HG02571 (cell line): Measurements from ENCODE around the gene RETREG1.

Experiments
- ATAC-seq: cut with Tn5 transposase; IDR thresholded peaks from one replicate; pipeline ENCODE4 v1.9.1; 2021; ENCODE audit warnings: mild to moderate bottlenecking, moderate library complexity; ENCODE audit not compliant: unreplicated experiment

RETREG1 gene

DNA sequence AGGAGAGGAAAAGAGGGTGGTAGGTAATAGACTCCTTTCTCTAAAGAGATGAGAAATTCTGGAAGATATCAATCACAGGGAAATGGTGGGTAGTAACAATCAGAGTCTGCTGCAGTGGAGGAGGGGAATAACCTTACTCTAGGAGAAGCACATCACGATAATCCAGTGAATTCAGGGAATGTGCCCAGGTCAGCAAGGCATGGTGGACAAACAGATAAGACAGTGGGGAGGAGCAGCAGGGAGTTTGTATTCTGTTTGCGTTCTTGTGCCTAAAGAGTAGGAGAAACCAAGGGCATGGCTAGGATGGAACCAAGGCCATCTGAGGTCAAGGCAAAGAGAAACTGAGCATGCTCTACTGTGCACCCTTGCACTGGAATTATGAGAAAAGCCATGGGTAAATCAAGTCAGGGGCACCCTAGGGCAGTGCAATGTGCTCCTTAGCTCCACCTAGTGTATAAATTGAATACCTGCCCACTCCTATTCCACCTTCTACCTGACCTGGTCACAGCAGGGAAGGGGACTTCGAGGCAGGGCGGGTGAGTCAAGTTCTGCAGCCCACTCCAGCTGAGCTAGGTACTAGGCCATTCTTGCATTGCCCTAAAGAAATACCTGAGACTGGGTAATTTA, 31.6 kb downstream of the RETREG1 start:
- no peak for ATAC-seq

DNA sequence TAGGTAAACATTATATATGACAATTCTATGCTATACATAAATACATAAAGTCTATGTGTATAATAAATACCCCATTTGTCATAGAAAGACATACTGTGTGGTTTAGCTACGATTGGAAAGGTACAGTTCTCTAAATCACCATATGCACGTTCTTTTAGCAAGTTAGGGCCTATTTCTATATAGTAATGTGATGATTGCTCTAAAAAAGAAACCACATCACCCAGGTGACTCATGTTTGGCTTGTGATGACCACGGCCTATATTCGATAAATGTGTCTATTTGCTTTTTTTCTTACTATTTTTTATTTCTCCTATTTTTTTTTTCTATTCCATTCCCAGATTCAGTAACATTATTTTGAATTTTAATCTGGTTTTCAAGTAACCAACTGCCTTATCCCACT, 34.7 kb downstream of the RETREG1 start:
- no peak for ATAC-seq

DNA sequence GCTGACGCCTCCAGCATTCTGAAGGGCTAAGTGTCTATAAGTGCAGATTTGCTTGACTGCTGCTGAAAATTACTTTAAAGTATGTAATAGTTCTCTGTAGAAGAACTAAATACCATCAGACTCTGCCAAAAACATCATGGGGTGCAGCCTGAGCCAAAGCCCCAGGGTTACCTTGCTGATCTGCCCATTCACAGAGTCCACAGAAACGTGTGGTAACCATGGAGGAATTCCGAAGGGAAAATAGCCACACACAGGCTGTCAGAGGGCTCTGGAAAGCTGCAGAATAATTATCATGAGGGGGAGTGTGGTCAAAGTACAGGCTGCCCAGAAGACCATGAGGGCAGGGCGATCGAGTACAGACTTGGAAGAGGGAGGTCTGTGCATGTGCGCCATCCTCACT, 36.4 kb downstream of the RETREG1 start:
- ATAC-seq = no peak

DNA sequence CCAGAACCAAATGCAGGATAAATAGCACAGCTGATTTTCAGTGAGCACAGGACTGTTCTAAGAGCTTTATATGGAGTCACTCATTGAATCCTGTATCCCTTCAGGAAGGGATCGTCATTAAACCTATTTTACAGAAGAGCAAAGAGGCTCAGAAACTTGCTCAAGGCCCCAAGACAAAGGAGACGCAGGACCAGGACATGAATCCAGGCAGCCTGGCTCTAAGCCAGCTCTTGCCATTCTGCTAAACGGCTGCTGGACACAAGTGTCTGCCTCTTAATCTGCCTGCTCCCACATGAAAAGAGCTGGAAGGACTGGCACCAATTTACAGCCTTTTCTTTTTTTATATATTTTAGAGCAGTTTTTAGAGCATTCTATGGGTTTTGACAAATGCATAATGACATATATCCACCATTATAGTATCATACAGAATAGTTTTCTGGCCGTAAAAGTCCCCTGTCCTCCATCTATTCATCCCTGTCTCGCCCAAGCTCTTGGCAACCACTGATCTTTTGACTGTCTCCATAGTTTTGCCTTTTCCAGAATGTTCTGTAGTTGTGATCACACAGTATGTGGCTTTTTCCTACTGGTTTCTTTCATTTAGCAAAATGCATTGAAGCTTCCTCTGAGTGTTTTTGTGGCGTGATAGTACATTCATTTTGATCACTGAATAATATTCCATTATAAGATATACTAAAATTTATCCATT, 37.5 kb downstream of the RETREG1 start:
- no peak for ATAC-seq

DNA sequence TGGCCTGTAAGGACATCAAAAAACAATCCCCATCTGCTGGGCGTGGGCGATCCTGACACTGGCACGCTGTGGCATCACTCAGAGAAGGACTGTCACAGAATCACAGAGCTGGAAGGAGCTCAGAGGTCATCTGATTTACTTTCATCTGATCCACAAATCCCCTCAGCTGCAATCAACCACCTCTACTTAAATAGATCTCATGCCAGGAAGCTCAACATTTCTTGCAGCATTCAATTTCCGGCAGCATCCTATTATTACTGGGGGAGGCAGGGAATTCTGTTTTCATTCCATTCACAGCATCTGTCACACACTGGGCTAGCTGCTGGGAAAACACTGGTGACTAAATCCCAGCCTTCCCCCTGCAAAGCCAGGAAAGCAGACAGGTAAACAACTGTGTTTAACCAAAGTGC, 38.3 kb downstream of the RETREG1 start:
- no peak for ATAC-seq

- no peak for ATAC-seq
Observed at GRCh38 chr5:16577677-16578076, 39.1 kb downstream of the RETREG1 start.

DNA sequence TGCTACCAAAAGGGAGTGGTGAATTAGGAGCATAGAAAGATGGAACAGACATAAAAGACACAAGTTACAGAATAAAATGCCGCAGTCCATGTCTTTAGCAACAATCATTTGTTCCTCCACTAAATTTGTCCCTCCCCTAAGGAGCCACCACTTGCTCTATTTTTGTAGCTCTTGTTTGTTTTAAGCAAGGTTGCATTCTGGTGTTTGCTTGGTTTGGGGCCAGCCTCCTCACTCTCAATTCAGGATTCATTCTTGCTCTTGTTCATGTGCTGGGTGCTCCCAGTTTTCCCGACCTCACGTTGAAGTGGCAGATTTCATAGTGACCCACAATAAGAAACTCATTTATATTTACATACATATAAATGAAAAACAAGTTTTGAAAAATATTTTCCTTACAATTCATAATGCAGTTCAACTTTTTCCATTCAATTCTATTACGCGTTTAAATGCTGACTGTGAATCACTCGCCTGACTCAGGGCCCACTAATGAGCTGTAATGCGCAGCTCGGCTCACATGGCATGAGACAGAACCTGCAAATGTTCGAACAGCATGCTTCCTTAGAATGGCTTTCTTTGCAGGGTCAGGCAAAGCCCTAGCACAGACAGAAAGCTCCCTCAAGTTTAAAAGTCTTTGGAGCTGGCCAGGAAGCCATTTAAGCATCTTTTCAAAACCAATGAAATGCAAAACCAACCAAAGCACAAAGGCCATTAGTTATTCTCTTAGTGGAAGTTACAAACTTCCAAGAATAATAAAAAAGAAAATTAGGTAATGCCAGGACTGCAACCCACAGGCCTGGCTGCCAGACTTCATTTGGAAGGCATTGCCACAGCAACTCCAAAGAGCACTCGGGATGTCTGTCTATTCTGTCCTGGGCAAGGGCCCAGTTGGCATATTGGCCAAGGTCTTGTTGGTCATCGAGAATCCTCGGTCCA, 41.7 kb downstream of the RETREG1 start:
- ATAC-seq = no peak

DNA sequence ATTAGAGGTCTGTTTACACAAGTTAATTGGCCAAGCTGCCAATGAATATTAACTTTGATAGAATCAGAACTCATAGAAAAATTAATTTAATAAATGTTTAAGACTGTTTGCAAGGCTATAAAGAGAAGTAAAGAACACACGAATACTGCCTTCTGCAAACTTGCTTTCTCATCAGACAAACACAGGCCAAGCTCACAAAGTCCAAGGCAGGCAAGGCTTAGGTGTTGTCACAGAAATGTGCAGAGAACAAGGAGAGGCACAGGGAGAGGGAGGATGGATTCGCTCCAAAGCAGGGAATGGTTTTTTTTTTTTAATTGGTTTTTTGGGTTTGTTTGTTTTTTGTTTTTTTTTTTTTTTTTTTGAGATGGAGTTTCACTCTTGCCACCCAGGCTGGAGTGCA, 43.4 kb downstream of the RETREG1 start:
- ATAC-seq = no peak

DNA sequence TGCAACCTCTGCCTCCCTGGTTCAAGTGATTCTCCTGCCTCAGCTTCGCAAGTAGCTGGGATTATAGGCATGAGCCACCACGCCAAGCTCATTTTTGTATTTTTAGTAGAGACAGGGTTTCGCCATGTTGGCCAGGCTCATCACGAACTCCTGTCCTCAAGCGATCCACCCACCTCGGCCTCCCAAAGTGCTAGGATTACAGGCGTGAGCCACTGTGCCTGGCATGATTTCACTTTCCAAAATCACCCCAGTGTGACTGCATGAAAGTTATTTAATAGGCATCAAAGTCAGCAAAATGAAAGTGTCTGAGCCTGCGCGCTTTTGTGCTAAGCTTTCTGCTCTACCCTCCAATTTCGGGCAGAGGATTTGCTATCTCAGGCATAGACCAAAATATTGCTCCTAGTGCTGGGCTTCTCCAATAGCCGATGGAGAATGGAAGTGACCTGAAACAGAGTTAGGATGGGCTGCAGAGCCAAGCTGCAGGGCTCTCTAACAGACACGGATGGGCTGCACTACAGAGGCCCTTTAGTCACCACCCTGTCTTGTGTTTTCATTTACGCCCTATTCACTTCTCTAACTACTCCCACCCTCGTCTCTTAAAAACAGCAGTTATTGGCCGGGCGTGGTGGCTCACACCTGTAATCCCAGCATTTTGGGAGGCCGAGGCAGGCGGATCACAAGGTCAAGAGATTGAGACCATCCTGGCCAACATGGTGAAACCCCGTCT, 44.3 kb downstream of the RETREG1 start:
- no peak for ATAC-seq

DNA sequence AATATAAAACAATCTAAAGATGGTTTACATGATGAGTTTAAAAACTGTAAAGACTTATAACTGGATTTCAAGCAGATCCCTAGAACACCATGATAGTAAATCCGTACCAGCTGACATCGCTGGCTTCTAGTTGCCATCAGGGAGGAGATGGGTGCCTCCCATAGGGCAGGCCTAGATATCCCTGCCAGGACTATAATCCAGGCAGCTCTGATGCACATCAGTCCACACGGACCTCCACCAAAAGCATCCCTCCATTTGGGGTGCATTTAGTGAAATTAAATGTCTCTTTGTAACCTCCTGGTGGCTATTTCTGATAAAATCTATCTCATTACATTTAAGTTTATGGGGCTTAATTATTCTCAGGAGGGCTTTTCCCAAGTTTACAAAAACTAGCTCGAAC, 45.8 kb downstream of the RETREG1 start:
- no peak for ATAC-seq

GRCh38 chr5:16570121-16570815, 46.5 kb downstream of the RETREG1 start:
- ATAC-seq = no peak

- ATAC-seq = no peak
Observed at GRCh38 chr5:16568875-16569580, 47.8 kb downstream of the RETREG1 start.

GRCh38 chr5:16567365-16567764, 49.4 kb downstream of the RETREG1 start:
- ATAC-seq = no peak

DNA sequence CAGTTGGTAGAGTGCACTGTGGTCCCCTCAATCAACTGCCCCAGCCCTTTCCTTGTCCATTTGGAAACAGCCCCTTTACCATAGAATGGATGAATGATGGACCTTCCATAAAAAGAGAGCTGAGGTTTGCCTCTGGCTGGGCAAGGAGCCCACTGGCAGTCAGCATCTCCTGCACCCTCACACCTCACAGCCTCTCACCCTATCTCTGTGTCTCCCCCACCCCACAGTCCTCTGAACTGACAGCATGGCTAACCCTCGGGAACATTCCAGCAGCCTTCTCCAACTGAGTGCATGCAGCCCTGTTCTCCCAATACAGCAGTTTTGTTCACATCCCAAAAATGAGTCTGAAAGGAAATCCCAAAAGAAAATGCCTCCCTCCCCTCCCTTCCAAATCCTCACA, 51.7 kb downstream of the RETREG1 start:
- ATAC-seq = no peak

DNA sequence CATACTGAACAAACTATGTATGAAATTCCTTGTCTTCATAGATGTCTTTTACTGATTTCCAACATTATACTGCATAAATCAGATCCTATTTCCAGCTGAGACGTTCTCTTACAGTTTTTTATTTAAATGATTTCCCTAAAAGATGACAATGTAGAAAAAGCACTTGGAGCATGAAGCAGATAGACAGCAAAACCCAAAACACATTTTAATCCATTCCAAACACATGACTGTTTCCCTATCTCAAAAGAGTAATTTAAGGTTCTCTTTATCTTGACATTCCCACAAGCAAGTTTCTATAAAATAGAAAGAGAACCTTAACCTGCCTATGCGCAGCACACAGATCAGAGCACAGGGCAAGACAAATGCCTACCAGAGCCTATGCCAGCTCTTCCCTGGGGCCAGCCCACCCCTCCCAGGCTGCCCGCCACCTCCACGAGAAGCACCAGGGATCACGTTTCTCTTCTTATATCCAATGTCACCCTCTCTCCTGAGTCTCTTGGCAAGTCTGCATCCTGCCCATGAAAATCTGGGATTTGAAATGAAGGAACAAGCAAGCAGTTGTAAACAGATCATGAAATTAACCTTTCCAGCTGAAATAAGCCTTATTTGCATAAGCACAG, 52.4 kb downstream of the RETREG1 start:
- ATAC-seq = no peak

DNA sequence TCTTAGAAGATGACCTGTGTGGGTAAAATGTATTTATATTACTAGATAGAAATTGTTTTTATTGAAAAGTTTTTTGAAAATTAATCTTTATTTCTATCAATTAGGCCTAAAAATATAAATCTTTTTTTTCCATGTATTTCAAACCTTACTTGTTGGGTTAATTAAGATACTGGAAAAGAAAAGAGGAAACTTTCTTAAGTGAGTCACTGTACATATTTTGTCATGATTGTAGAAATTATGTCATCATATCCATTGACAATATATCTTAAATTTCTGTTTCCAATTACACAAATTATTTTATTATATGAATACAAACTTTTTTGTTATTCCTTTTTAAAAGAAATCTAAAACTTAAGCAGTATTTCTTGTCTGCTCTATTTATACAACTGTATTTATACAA, 53.1 kb downstream of the RETREG1 start:
- ATAC-seq = no peak

DNA sequence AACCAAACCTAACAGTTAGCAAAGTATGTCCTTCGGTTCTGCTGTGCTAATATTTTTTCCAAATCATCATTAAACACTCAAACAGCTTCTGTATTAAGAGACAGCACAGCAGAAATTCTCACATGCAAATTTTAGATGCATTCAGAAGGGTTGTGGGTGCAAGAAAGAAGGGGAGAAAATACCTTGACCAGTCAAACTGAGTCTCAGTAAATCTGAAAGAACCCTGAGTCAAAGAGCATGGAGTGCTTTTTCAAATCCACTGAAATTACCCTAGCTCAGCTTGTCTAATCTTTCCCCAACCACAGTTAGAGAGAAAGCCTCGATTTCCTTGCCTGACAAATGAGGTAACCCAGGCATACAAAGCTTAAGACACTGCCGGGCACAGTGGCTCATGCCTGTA, 55.1 kb downstream of the RETREG1 start:
- ATAC-seq = no peak

DNA sequence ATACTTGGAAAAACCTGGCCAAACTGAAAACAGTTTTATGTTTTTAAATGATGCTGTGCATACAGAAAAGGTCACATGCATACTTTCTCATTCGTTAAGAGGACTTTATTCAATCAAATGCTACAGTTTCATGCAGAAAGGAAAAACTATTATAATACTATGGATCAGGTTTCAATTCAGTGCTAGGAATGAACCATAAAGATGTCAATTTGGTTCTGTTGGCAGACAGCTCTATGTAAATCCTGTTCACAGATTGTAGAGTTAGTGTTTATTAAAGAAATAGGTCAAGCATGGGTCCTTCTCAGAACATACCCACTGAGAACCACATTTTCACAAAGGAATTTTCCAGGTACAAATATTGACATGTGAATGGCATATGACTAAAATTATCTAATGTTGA, 57.1 kb downstream of the RETREG1 start:
- ATAC-seq = no peak

DNA sequence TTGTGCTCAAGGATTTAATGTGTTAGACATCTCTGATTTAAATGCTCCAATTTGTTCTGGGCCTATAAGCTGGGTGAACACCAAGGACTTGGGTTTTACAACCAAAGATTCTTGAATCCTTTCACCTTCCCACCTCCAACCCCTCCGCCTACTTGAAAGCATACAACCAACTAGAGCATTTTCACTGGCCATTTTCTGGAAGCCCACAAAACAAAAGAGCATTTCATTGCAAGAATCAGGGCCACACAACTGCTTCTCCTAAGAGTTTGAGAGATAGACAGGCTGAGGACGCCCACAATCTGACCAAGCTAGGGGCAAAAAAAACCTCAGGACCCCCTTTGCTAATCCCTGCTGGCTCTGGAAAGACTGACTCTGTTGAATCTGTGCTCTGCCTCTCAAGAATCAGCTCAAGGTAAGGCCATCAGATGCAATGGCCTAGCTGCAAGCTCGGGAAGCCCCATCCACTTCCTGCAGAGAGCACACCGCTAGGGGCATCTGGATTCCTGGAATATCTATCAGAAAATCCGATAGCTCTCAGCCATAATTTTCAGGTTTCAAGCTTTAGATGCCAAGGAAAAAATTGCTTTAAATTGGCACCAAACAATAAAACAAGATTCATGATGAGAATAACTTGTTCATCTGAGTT, 57.7 kb downstream of the RETREG1 start:
- no peak for ATAC-seq
